Vagina (tissue), 2 donors: Measurements from ENCODE around the gene CCDC71. TPM values are rescaled to one million over a fixed set of nuclear protein-coding genes. Genes with fewer than 3 reads are reported as not detected.

Source experiments
- DNase-seq, 2 donors: peaks; one replicate each; pipeline ENCODE4 v3.0.0-alpha.2; 2017; ENCODE audit errors: extremely low spot score in 2 of 2
- H3K27ac ChIP-seq: fragments of 200-600 bp; sonication (generic); one replicate; pipeline ENCODE4 v1.5.1; 2019
- H3K27me3 ChIP-seq: fragments of 200-600 bp; sonication (generic); one replicate; pipeline ENCODE4 v1.5.1; 2019
- H3K36me3 ChIP-seq, 2 donors: fragments of 200-600 bp; sonication (generic); one replicate each; pipeline ENCODE4 v1.5.1; 2017 to 2019
- H3K4me1 ChIP-seq: fragments of 200-600 bp; sonication (generic); one replicate; pipeline ENCODE4 v1.5.1; 2019
- H3K4me3 ChIP-seq, 2 donors: fragments of 200-600 bp; sonication (generic); 1 replicate in 1 of 2; 2 replicates in 1 of 2; pipeline ENCODE4 v1.5.1; 2016 to 2019
- H3K9me3 ChIP-seq: fragments of 200-600 bp; sonication (generic); one replicate; pipeline ENCODE4 v1.5.1; 2019
- POLR2A ChIP-seq, 2 donors: fragments of 450-650 bp; IDR thresholded peaks; one replicate each; pipeline ENCODE4 v1.6.1; 2017; ENCODE audit warnings: antibody characterized with exemption in 2 of 2, mild to moderate bottlenecking in 2 of 2, moderate library complexity in 2 of 2
- POLR2AphosphoS5 ChIP-seq, 2 donors: sonication (generic); formaldehyde crosslinking; IDR thresholded peaks; one replicate each; pipeline ENCODE4 v1.9.0; 2017; ENCODE audit warnings: antibody characterized with exemption in 2 of 2, mild to moderate bottlenecking in 2 of 2, low read depth in 1 of 2; ENCODE audit not compliant: insufficient read depth in 1 of 2
- intact Hi-C: fragments of 100-400 bp; cut with DNase I; formaldehyde crosslinking; loops from one replicate; pipeline ENCODE4 v1.15.1; 2023
- total RNA-seq: library from RNA; depleted of rRNA; stranded (reverse); fragments of >200 nt; gene quantifications from one replicate; pipeline ENCODE4 v1.2.3, GENCODE V29; 2016
- TF ChIP-seq, protein P1 (sequence below), 3 experiments: fragments of 450-650 bp in 2 of 3; fragments of 200-600 bp in 1 of 3; sonication (generic) in 1 of 3; IDR thresholded peaks; one replicate each; pipeline ENCODE4 v1.5.1; 2017 to 2019; ENCODE audit warnings: antibody characterized with exemption in 3 of 3, mild to moderate bottlenecking in 2 of 3, moderate library complexity in 2 of 3

Gene CCDC71
- total RNA-seq, 1 donor from 2014 or later: 30.4 TPM

DNA sequence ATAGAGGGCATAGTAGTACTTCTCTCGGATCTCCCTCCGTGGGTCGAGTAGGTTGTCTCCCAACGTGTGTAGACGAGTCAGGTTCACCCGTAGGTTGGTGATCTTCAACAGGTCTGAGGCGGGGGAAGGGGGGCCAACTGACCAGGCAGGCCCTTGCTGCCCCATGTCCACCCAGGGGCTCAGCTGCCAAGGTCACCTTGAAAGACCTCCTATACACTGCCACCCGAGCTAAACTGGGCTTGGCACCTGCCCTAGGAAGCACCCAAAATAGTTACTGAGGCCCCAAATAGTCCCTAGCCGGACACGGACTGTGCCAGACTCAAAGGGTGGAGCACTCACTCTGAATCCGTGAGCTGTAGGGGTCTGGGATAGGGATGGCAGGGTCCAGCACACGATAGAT is 35.1 kb downstream of the CCDC71 start:
- Histone ChIP-seq H3K27ac (no peak overlapping the region), H3K27me3 (no peaks in the 10 kb centered on the region), H3K4me1 (peaks cover 34% of the 10 kb centered on the region), H3K36me3 (peaks cover 0 to 20% of the 10 kb centered on the region in 2 donors), H3K9me3 (no peaks in the 10 kb centered on the region), H3K4me3 (peak overlapping the region in 1 of 2 donors; percentile 90)
- TF ChIP-seq POLR2A (IDR thresholded peaks at IDR 0.05): no peak
- no peak for TF ChIP-seq POLR2AphosphoS5 (IDR thresholded peaks at IDR 0.05; ENCODE audit: insufficient read depth in 1 of 2, low read depth in 1 of 2)
- TF ChIP-seq, protein P1, sequence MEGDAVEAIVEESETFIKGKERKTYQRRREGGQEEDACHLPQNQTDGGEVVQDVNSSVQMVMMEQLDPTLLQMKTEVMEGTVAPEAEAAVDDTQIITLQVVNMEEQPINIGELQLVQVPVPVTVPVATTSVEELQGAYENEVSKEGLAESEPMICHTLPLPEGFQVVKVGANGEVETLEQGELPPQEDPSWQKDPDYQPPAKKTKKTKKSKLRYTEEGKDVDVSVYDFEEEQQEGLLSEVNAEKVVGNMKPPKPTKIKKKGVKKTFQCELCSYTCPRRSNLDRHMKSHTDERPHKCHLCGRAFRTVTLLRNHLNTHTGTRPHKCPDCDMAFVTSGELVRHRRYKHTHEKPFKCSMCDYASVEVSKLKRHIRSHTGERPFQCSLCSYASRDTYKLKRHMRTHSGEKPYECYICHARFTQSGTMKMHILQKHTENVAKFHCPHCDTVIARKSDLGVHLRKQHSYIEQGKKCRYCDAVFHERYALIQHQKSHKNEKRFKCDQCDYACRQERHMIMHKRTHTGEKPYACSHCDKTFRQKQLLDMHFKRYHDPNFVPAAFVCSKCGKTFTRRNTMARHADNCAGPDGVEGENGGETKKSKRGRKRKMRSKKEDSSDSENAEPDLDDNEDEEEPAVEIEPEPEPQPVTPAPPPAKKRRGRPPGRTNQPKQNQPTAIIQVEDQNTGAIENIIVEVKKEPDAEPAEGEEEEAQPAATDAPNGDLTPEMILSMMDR (IDR thresholded peaks at IDR 0.05): no peak
- no peak for DNase-seq
- intact Hi-C loops: no loop called here

DNA sequence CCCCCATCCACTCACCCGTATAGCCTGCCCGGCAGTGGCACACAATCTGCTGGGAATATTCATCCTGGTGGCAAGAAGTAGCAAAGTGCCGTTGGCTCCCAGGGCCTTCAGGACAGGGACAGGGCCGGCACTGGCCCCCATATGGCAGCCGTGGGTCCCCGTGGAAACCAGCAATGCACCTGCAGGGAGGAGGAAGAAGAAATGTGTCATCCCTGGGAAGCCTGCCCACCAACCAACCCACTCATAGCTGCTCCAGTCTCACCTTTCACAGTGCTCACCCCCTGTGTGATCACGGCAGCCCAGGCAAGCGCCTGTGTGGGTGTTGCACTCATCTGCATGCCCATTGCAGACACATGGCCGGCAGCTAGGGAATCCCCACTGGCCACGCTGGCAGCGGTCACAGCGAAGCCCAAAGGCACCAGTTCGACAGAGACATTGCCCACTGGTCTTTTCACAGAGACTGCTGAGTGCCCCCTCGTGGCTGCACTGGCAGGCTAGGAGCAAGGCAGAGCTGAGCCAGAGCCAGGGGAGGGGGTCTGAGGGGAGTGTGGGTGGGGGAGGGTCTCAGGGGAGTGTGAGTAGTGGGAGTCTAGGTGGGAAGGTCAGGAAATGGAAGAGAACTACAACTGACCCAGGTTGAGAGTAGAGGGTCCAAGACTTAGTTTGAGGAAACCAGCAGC is 41.0 kb downstream of the CCDC71 start:
- Histone ChIP-seq H3K36me3 (peaks cover 0 to 60% of the 10 kb centered on the region in 2 donors), H3K27ac (no peak overlapping the region), H3K4me1 (peaks cover 13% of the 10 kb centered on the region), H3K4me3 (no peak overlapping the region), H3K9me3 (no peaks in the 10 kb centered on the region), H3K27me3 (no peaks in the 10 kb centered on the region)
- intact Hi-C loops: no loop called here
- DNase-seq: no peak
- TF ChIP-seq, protein P1 (IDR thresholded peaks at IDR 0.05): no peak
- TF ChIP-seq POLR2A (IDR thresholded peaks at IDR 0.05) (no peak), POLR2AphosphoS5 (IDR thresholded peaks at IDR 0.05; ENCODE audit: insufficient read depth in 1 of 2, low read depth in 1 of 2) (no peak)

DNA sequence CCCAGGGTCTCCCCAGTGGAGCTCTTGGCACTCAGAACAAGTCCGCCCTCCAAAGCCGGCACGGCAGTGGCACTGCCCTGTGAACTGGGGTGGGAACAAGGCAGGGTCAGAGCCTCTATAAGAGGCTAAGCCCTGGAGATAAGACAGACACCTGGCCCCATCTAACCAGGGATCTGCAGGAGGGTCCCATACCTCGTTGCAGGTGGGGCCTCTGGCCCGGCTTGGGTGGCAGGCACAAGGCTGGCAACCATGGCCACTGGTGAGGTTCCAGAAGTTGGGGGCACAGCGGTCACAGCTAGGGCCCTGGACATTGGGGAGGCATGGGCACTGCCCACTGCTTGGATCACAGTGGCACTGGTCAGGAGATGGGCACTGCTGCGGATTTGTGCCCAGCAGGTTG is 41.9 kb downstream of the CCDC71 start:
- peaks cover 0 to 60% of the 10 kb centered on the region in 2 donors for H3K36me3 ChIP-seq
- H3K4me1 ChIP-seq: peaks cover 17% of the 10 kb centered on the region
- intact Hi-C loops: no loop called here
- no peak overlapping the region for H3K27ac ChIP-seq
- H3K9me3 ChIP-seq: no peaks in the 10 kb centered on the region
- no peaks in the 10 kb centered on the region for H3K27me3 ChIP-seq
- TF ChIP-seq POLR2AphosphoS5 (IDR thresholded peaks at IDR 0.05; ENCODE audit: insufficient read depth in 1 of 2, low read depth in 1 of 2) (no peak), POLR2A (IDR thresholded peaks at IDR 0.05) (no peak)
- TF ChIP-seq, protein P1 (IDR thresholded peaks at IDR 0.05): no peak
- H3K4me3 ChIP-seq: no peak overlapping the region
- DNase-seq: no peak

DNA sequence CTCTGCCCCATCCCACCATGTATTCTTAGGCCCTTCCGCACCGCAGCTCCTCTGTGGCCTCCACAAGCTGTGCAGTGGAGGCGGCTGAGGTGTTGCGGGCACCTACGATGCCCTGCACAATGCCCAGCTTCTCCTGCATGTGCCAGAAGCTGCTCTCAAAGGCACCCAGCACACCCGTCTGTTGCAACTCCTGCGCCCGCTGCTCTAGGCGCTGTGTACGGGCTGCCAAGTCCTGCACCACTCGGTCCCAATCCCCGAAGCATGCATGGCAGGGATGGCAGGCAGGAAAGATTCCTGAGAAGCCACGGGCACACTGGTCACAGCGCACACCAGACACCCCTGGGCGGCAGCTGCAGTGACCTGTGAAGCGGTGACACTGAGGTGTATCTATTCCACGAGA is 42.4 kb downstream of the CCDC71 start:
- Histone ChIP-seq H3K36me3 (peaks cover 0 to 62% of the 10 kb centered on the region in 2 donors), H3K27me3 (no peaks in the 10 kb centered on the region), H3K27ac (no peak overlapping the region), H3K4me1 (peaks cover 22% of the 10 kb centered on the region), H3K4me3 (no peak overlapping the region), H3K9me3 (no peaks in the 10 kb centered on the region)
- no peak for DNase-seq
- intact Hi-C loops: no loop called here
- TF ChIP-seq POLR2AphosphoS5 (IDR thresholded peaks at IDR 0.05; ENCODE audit: insufficient read depth in 1 of 2, low read depth in 1 of 2): no peak
- TF ChIP-seq, protein P1 (IDR thresholded peaks at IDR 0.05): no peak
- no peak for TF ChIP-seq POLR2A (IDR thresholded peaks at IDR 0.05)

DNA sequence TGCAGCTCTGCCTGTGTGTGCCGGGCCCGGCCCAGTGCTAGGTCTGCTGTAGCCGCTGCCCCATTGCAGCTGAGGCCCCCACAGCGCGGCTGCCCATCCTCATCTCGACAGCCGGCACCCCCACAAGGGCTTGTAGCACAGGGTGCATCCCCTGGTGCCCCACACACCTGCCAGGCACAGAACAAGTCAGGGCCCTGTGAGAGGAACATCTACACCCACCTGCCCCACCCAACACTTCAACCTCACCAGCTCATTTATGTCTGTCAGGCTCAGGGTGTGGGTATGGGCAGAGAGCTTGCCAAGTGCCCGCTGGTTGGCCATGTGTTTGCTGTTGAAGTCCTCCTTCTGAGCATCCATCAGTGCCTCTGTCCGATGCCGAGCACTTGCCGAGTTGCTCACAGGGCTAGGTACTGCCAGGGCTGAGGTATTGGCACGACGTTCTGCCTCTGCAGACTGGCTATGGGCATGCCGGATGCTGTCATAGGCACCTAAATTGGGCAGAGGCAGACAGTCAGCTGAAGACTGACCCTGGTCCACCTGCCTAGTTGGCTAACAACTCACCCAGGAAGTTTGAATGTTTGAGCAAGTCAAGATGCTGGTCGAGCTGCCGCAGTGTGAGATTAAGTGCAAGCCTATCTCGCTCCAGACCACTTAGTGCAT is 43.1 kb downstream of the CCDC71 start:
- no peaks in the 10 kb centered on the region for H3K27me3 ChIP-seq
- no peak overlapping the region for H3K27ac ChIP-seq
- no peak for DNase-seq
- no peak overlapping the region for H3K4me3 ChIP-seq
- H3K9me3 ChIP-seq: no peaks in the 10 kb centered on the region
- intact Hi-C loops: no loop called here
- H3K36me3 ChIP-seq: peaks cover 0 to 63% of the 10 kb centered on the region in 2 donors
- TF ChIP-seq POLR2AphosphoS5 (IDR thresholded peaks at IDR 0.05; ENCODE audit: insufficient read depth in 1 of 2, low read depth in 1 of 2): no peak
- no peak for TF ChIP-seq POLR2A (IDR thresholded peaks at IDR 0.05)
- TF ChIP-seq, protein P1 (IDR thresholded peaks at IDR 0.05): no peak
- peaks cover 24% of the 10 kb centered on the region for H3K4me1 ChIP-seq
